K562 (cell line): Measurements from ENCODE around the gene FBXW9. TPM values are rescaled to one million over a fixed set of nuclear protein-coding genes. Genes with fewer than 3 reads are reported as not detected.

ENCODE experiments used
- CEBPG ChIP-seq, 3 experiments: fragments of 200-800 bp in 1 of 3; sonication (Bioruptor generic) in 1 of 3; sonication (generic) in 1 of 3; formaldehyde crosslinking in 1 of 3; IDR thresholded peaks in 2 of 3; conservative IDR thresholded peaks in 1 of 3; 2 replicates each; pipeline versions ENCODE4 v1.6.1 to v1.8.0; 2016 to 2022; ENCODE audit warnings: missing compliant biosample characterization in 2 of 3, missing genetic modification characterization in 2 of 3, mild to moderate bottlenecking in 1 of 3, missing genetic modification reagents in 1 of 3
- CHD1 ChIP-seq: fragments of 200-600 bp; sonication (generic); IDR thresholded peaks from one replicate; pipeline ENCODE4 v1.6.1; 2012; ENCODE audit warnings: mild to moderate bottlenecking, moderate library complexity, low read length, inconsistent platforms
- CREB1 ChIP-seq, 2 experiments: sonication (generic) in 1 of 2; formaldehyde crosslinking in 1 of 2; IDR thresholded peaks; 2 replicates each; pipeline versions ENCODE4 v1.6.1 to v1.8.0; 2012 to 2022; ENCODE audit warnings: inconsistent platforms in 1 of 2, mild to moderate bottlenecking in 1 of 2, missing genetic modification reagents in 1 of 2, moderate library complexity in 1 of 2
- CXXC5 ChIP-seq: fragments of 250-450 bp; sonication (Bioruptor Pico); IDR thresholded peaks from 2 replicates; pipeline ENCODE4 v1.8.0; 2022; ENCODE audit warnings: inconsistent platforms, mild to moderate bottlenecking, moderate library complexity
- FIP1L1 ChIP-seq: fragments of 200-400 bp; formaldehyde crosslinking; IDR thresholded peaks from 2 replicates; pipeline ENCODE4 v1.6.1; 2018; ENCODE audit warnings: mild to moderate bottlenecking, low read depth, low read length; ENCODE audit not compliant: poor library complexity, severe bottlenecking
- HOXB6 ChIP-seq: fragments of 250-450 bp; sonication (Bioruptor Pico); IDR thresholded peaks from 2 replicates; pipeline ENCODE4 v1.5.1; 2022; ENCODE audit warnings: mild to moderate bottlenecking, borderline replicate concordance
- KAT7 ChIP-seq: sonication (generic); formaldehyde crosslinking; IDR thresholded peaks from 2 replicates; pipeline ENCODE4 v1.8.0; 2022; ENCODE audit warnings: missing genetic modification reagents, mild to moderate bottlenecking, borderline replicate concordance
- MAFK ChIP-seq: IDR thresholded peaks from 2 replicates; pipeline ENCODE4 v1.6.1; 2011; ENCODE audit warnings: low read length, improper control_type of control experiment
- NRF1 ChIP-seq, 2 experiments: fragments of 450-650 bp; IDR thresholded peaks in 1 of 2; conservative IDR thresholded peaks in 1 of 2; 2 replicates each; pipeline ENCODE4 v1.6.1; 2014; ENCODE audit warnings: mild to moderate bottlenecking in 2 of 2
- POLR2G ChIP-seq: fragments of 200-400 bp; formaldehyde crosslinking; IDR thresholded peaks from 2 replicates; pipeline ENCODE4 v1.6.1; 2017; ENCODE audit warnings: low read depth, mild to moderate bottlenecking, antibody characterized with exemption, low read length, moderate library complexity
- PURB ChIP-seq: sonication (generic); formaldehyde crosslinking; IDR thresholded peaks from 2 replicates; pipeline ENCODE4 v1.9.0; 2021; ENCODE audit warnings: low read depth, mild to moderate bottlenecking, missing genetic modification reagents
- RBFOX2 ChIP-seq: fragments of 200-400 bp; formaldehyde crosslinking; IDR thresholded peaks from 2 replicates; pipeline ENCODE4 v1.6.1; 2017; ENCODE audit warnings: low read depth, mild to moderate bottlenecking, low read length, moderate library complexity
- SIN3A ChIP-seq, 2 experiments: fragments of 150-350 bp in 1 of 2; IDR thresholded peaks; 2 replicates each; pipeline ENCODE4 v1.6.1; 2011 to 2016; ENCODE audit warnings: borderline replicate concordance in 2 of 2, low read depth in 2 of 2, low read length in 2 of 2, mild to moderate bottlenecking in 2 of 2, moderate library complexity in 2 of 2; ENCODE audit not compliant: control insufficient read depth in 1 of 2
- polyA plus RNA-seq, 8 experiments: library from polyadenylated mRNA; depleted of rRNA in 4 of 8; stranded (reverse) in 5 of 8; unstranded in 3 of 8; fragments of >200 nt; fragmentation: Nextera tagmentation in 2 of 8; fragmentation: Illumina TruSeq in 1 of 8; extraction: Ambion mirVana in 2 of 8; extraction: Trizol in 1 of 8; gene quantifications; 2 replicates each; pipeline versions ENCODE4 v1.2.1 to v1.2.3, GENCODE V29; 2011 to 2014; ENCODE audit warnings: inconsistent platforms in 1 of 8, missing spikeins in 1 of 8
- total RNA-seq, 7 experiments: library from RNA; depleted of rRNA in 6 of 7; stranded (reverse); fragments of >200 nt in 6 of 7; fragmentation: Illumina TruSeq in 2 of 7; extraction: Trizol in 2 of 7; gene quantifications; 2 replicates each; pipeline versions ENCODE4 v1.2.1 to v1.2.3, GENCODE V29; 2011 to 2021; ENCODE audit warnings: low replicate concordance in 1 of 7
- TF ChIP-seq, protein P1 (sequence below), 2 experiments: IDR thresholded peaks; 2 replicates each; pipeline ENCODE4 v1.6.1; 2012; ENCODE audit warnings: improper control_type of control experiment in 2 of 2, low read depth in 2 of 2, low read length in 2 of 2, borderline replicate concordance in 1 of 2

Gene FBXW9
- total and polyA plus RNA-seq, 9 of the 15 experiments (the other 6 are each of a cell fraction or from before 2014, with no cell fraction given): 0.23 to 21.7 (median 6.2) TPM

DNA sequence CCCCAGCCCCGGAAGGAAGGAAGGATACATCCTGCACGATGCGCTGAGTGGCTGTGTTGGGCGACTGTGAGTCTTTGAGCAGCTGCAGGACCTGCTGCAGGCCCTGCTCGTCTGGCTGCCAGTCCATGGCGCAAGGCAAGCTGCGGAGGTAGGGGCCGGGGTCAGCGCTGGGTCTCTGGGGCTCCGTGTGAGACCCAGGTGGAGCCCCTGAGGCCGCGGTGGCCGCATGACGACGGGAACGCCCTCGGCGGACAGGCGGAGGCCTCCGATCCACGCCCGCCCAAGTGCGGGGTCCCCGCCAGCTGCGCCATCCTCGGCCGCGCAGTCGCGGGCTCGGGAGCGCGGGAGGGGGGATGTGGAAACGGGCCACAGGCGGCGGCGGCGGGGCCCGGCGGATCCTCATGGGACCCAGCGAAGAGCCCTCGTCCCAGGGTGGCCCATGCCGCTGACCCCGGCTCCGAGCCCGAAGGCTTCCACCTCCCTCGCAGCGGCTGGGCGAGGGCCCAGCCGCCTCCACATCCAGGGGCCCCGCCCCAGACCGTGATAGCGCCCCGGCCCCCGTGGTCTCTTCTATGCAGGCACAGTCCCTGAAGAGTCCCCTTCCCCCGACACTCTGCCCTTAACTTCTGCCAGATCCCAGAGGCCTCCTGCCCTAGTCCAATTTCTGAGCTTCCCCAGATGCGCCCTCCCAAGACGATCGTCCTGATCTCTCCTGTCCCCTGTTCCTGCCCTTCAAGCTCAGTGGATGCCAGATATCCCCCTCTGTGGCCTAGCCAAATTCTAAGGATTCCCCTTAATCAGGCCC lies 24.6 kb upstream of the FBXW9 start (continued):
- TF ChIP-seq CXXC5 (CRISPR knock-in tag) (peak; percentile 27; the same call in 1 of the 2 replicates), POLR2G (peak; percentile 61), HOXB6 (CRISPR knock-in tag) (no peak), CEBPG (CRISPR knock-in tag; IDR thresholded peaks at IDR 0.05) (0 out of 2 replicates have a peak, but pooled peaks have one; percentile 8), CEBPG (tag; conservative IDR thresholded peaks at IDR 0.05 in 1 of 2, IDR thresholded peaks at IDR 0.05 in 1 of 2) (no peak), RBFOX2 (peak; percentile 55), SIN3A (IDR thresholded peaks at IDR 0.05; ENCODE audit: borderline replicate concordance in 2 of 2, control insufficient read depth in 1 of 2, low read depth in 2 of 2, low read length in 2 of 2) (peak in 1 of 2 experiments; percentile 33; a peak in 1 of 4 replicates), CHD1 (peak; percentile 24), PURB (CRISPR knock-in tag) (no peak), CREB1 (IDR thresholded peaks at IDR 0.05) (0 out of 2 replicates have a peak, but pooled peaks have one; percentile 15), CREB1 (CRISPR knock-in tag; IDR thresholded peaks at IDR 0.05) (no peak), KAT7 (CRISPR knock-in tag) (no peak), FIP1L1 (peak; percentile 58), NRF1 (conservative IDR thresholded peaks at IDR 0.05 in 1 of 2, IDR thresholded peaks at IDR 0.05 in 1 of 2) (peak; percentile 72 to 73), MAFK (no peak)
- TF ChIP-seq, protein P1, sequence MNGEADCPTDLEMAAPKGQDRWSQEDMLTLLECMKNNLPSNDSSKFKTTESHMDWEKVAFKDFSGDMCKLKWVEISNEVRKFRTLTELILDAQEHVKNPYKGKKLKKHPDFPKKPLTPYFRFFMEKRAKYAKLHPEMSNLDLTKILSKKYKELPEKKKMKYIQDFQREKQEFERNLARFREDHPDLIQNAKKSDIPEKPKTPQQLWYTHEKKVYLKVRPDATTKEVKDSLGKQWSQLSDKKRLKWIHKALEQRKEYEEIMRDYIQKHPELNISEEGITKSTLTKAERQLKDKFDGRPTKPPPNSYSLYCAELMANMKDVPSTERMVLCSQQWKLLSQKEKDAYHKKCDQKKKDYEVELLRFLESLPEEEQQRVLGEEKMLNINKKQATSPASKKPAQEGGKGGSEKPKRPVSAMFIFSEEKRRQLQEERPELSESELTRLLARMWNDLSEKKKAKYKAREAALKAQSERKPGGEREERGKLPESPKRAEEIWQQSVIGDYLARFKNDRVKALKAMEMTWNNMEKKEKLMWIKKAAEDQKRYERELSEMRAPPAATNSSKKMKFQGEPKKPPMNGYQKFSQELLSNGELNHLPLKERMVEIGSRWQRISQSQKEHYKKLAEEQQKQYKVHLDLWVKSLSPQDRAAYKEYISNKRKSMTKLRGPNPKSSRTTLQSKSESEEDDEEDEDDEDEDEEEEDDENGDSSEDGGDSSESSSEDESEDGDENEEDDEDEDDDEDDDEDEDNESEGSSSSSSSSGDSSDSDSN (IDR thresholded peaks at IDR 0.05; ENCODE audit: borderline replicate concordance in 1 of 2, low read depth in 2 of 2, low read length in 2 of 2): peak in 1 of 2 experiments; percentile 21; a peak in 1 of 4 replicates
